ENCODE measurements around the gene WNT4. TPM values are rescaled to one million over a fixed set of nuclear protein-coding genes. Genes with fewer than 3 reads are reported as not detected.

WNT4 gene
- total and polyA plus RNA-seq, 10 of the 15 experiments (the other 5 are each of a cell fraction or from before 2014, with no cell fraction given), result 0.01 TPM; not detected in 9

DNA sequence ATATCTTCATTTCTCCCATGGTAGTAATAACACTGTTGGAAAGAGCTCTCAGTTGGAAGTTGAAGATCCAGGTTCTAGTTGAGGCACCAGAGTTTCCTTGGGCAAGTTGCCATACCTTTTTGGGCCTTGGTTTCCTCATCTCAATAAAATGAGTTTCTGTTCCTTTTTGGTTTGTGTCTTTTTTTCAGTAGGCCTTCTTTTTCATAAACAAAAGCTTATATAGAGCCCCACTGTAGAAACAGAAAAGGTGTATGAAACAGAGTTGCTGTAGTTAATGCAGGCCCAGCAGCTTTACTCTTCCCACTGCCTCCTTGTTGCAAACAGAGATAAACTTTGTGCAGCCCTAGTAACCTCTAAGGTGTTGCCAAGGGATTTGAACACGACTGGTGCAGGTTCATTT, 41.7 kb downstream of the WNT4 start:
- no peak overlapping the region for H3K4me3 ChIP-seq
- ATAC-seq, result peak; percentile 35
- intact Hi-C loops (cut with micrococcal nuclease; ENCODE audit: unreplicated experiment), result no loop called here
- in situ Hi-C loops (cut with MboI), result no loop called here
- ChIA-PET CTCF (interaction anchor here (0.7 to 2.4 kb wide), 6 partner anchors 8 to 315 kb away, joined by 3 to 9 read pairs (median 5); no protein-coding TSS in a partner anchor), SMC1A (ENCODE audit: uncharacterized antibody, unreplicated experiment) (interaction anchor here (1.0 to 2.1 kb wide), 4 partner anchors 17 to 77 kb away, joined by 3 to 9 read pairs (median 3); no protein-coding TSS in a partner anchor), RAD21 (ENCODE audit: unreplicated experiment) (interaction anchor here (1.6 kb wide), 1 partner anchor 74 kb away, joined by 3 read pairs; no protein-coding TSS in a partner anchor), POLR2A (interaction anchor here (1.1 to 3.6 kb wide), 3 partner anchors 9 to 77 kb away, joined by 3 to 14 read pairs (median 8); no protein-coding TSS in a partner anchor)
- H3K9ac ChIP-seq (ENCODE audit: control insufficient read depth, insufficient read depth, low read length), result no peak overlapping the region
- no peak overlapping the region for H2AFZ ChIP-seq (ENCODE audit: control insufficient read depth, low read depth, low read length)
- peaks cover 16% of the 10 kb centered on the region for H3K79me2 ChIP-seq (ENCODE audit: control insufficient read depth, insufficient read depth, low read length)
- WGBS (ENCODE audit: insufficient coverage, insufficient replicate concordance, low lambda C conversion rate, missing lambda C conversion rate), result 7% methylated on average over 1 of the region's 1 CpG
- no peaks in the 10 kb centered on the region for H3K27me3 ChIP-seq (replicated peaks in 1 of 2; ENCODE audit: control insufficient read depth in 2 of 2, insufficient read depth in 2 of 2, low read length in 1 of 2)
- no TSS peak for BruUV-seq (replicated peaks)
- peaks cover 6 to 26% of the 10 kb centered on the region in 2 experiments for H3K36me3 ChIP-seq (ENCODE audit: control insufficient read depth in 2 of 2, insufficient read depth in 2 of 2, low read length in 1 of 2)
- H3K9me3 ChIP-seq (replicated peaks; ENCODE audit: control insufficient read depth, insufficient read depth, low read length), result no peaks in the 10 kb centered on the region
- peaks cover 28% of the 10 kb centered on the region for H3K4me1 ChIP-seq (ENCODE audit: control insufficient read depth, insufficient read depth, low read length)
- peak overlapping the region; percentile 17; the same call in 1 of the 2 replicates for H3K27ac ChIP-seq (ENCODE audit: control insufficient read depth, insufficient read depth)
- no peak for DNase-seq (ENCODE audit: low read depth, low spot score)
- H4K20me1 ChIP-seq (ENCODE audit: control insufficient read depth, insufficient read depth), result peaks cover 7% of the 10 kb centered on the region; the same call in 1 of the 2 replicates
- FAIRE-seq, result peak; percentile 27
- peak overlapping the region; percentile 38; the same call in 1 of the 2 replicates for H3K4me2 ChIP-seq (ENCODE audit: control insufficient read depth, insufficient read depth)
- peak; percentile 56 for TF ChIP-seq SPI1 (IDR thresholded peaks at IDR 0.05; ENCODE audit: borderline replicate concordance, insufficient read depth, low read depth, low read length)
- TF ChIP-seq HDAC2 (IDR thresholded peaks at IDR 0.05), result no peak

DNA sequence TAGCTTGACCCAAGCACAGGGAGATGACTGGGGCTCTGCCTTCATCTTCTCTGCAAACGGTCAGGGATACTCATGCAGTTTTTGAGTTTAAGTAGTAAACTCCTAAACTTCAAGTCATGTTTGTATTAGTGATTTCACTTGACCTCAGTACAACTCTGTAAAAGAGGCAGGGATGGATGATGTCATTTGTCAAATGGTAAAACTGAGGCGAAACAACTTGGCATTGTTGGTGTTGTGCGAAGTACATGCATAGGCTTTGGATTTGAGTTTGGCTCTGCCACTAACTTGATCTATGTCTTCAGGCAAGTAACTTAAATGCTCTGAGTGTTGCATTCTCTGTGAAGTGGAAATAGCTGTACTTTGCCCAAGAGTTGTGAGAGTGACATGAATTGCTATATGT, 42.7 kb downstream of the WNT4 start:
- intact Hi-C loops (cut with micrococcal nuclease; ENCODE audit: unreplicated experiment) (no loop called here), in situ Hi-C loops (cut with MboI) (no loop called here)
- WGBS (ENCODE audit: insufficient coverage, insufficient replicate concordance, low lambda C conversion rate, missing lambda C conversion rate), result 94% methylated on average over 3 of the region's 3 CpGs
- Histone ChIP-seq H3K4me2 (ENCODE audit: control insufficient read depth, insufficient read depth) (no peak overlapping the region), H2AFZ (ENCODE audit: control insufficient read depth, low read depth, low read length) (no peak overlapping the region), H3K9ac (ENCODE audit: control insufficient read depth, insufficient read depth, low read length) (no peak overlapping the region), H4K20me1 (ENCODE audit: control insufficient read depth, insufficient read depth) (peaks cover 7% of the 10 kb centered on the region; the same call in 1 of the 2 replicates), H3K36me3 (ENCODE audit: control insufficient read depth in 2 of 2, insufficient read depth in 2 of 2, low read length in 1 of 2) (peaks cover 6 to 32% of the 10 kb centered on the region in 2 experiments), H3K4me1 (ENCODE audit: control insufficient read depth, insufficient read depth, low read length) (peaks cover 27% of the 10 kb centered on the region), H3K79me2 (ENCODE audit: control insufficient read depth, insufficient read depth, low read length) (peaks cover 15% of the 10 kb centered on the region), H3K9me3 (replicated peaks; ENCODE audit: control insufficient read depth, insufficient read depth, low read length) (no peaks in the 10 kb centered on the region), H3K4me3 (no peak overlapping the region), H3K27me3 (replicated peaks in 1 of 2; ENCODE audit: control insufficient read depth in 2 of 2, insufficient read depth in 2 of 2, low read length in 1 of 2) (no peaks in the 10 kb centered on the region), H3K27ac (ENCODE audit: control insufficient read depth, insufficient read depth) (peak overlapping the region; percentile 17; the same call in 1 of the 2 replicates)
- FAIRE-seq (no peak), ATAC-seq (no peak), DNase-seq (ENCODE audit: low read depth, low spot score) (no peak)
- TF ChIP-seq MYC (IDR thresholded peaks at IDR 0.05; ENCODE audit: insufficient read depth, insufficient read length, insufficient replicate concordance, low read length, severe bottlenecking), result no peak
- no peak for TF ChIP-seq RAD51 (IDR thresholded peaks at IDR 0.05)
- TF ChIP-seq ATF7 (IDR thresholded peaks at IDR 0.05; ENCODE audit: low read depth), result 0 out of 2 replicates have a peak, but pooled peaks have one; percentile 15
- ChIA-PET POLR2A (interaction anchor here (0.7 to 3.6 kb wide), 6 partner anchors 8 to 76 kb away, joined by 3 to 14 read pairs (median 6); no protein-coding TSS in a partner anchor), SMC1A (ENCODE audit: uncharacterized antibody, unreplicated experiment) (interaction anchor here (0.7 to 2.1 kb wide), 6 partner anchors 18 to 76 kb away, joined by 3 to 9 read pairs (median 3); no protein-coding TSS in a partner anchor), RAD21 (ENCODE audit: unreplicated experiment) (interaction anchor here (1.1 to 1.9 kb wide), 2 partner anchors 10 to 75 kb away, joined by 3 to 6 read pairs; no protein-coding TSS in a partner anchor), CTCF (interaction anchor here (0.8 to 1.8 kb wide), 7 partner anchors 10 to 316 kb away, joined by 3 to 9 read pairs (median 3); no protein-coding TSS in a partner anchor)
- BruUV-seq (replicated peaks), result no TSS peak
